Measurements from ENCODE around the gene CDC42. TPM values are rescaled to one million over a fixed set of nuclear protein-coding genes. Genes with fewer than 3 reads are reported as not detected.

CDC42 gene
- total and polyA plus RNA-seq, 9 of the 15 experiments (the other 6 are each of a cell fraction or from before 2014, with no cell fraction given): 186 to 398 (median 325) TPM

- Histone ChIP-seq H3K4me1 (replicated peaks in 1 of 2; ENCODE audit: control insufficient read depth in 2 of 2, insufficient read depth in 2 of 2, low read length in 2 of 2) (no peaks in the 10 kb centered on the region; a peak in 3 of 5 replicates), H3K9me3 (replicated peaks; ENCODE audit: control insufficient read depth, insufficient read depth, low read depth, low read length) (no peaks in the 10 kb centered on the region; the same call in 1 of the 2 replicates), H3K9ac (ENCODE audit: insufficient read depth in 1 of 2, low read depth in 2 of 2, low read length in 2 of 2) (no peak overlapping the region), H4K20me1 (replicated peaks; ENCODE audit: control insufficient read depth, insufficient read depth, low read length) (peaks cover 8% of the 10 kb centered on the region), H3K79me2 (ENCODE audit: control insufficient read depth, insufficient read depth, low read length) (peaks cover 15% of the 10 kb centered on the region; the same call in 2 of the 3 replicates), H3K27me3 (ENCODE audit: control insufficient read depth in 2 of 2, insufficient read depth in 2 of 2, low read length in 2 of 2) (no peaks in the 10 kb centered on the region), H3K27ac (ENCODE audit: extremely low read depth, low read depth, low read length) (no peak overlapping the region), H3K36me3 (ENCODE audit: control insufficient read depth, insufficient read depth, low read length) (peaks cover 71% of the 10 kb centered on the region), H3K4me3 (no peak overlapping the region), H3K4me2 (ENCODE audit: insufficient read depth, low read length) (no peak overlapping the region), H2AFZ (ENCODE audit: low read depth, low read length) (no peak overlapping the region), H3K9me1 (ENCODE audit: control insufficient read depth, insufficient read depth, low read length) (peaks cover 5% of the 10 kb centered on the region)
- POLR2A ChIA-PET: interaction anchor here (2.0 kb wide), 1 partner anchor 14 kb away, joined by 4 read pairs; no protein-coding TSS in a partner anchor
- WGBS (ENCODE audit: insufficient coverage, low coverage, missing lambda C conversion rate): 83% methylated on average over 5 of the region's 5 CpGs
- ATAC-seq (no peak), FAIRE-seq (no peak), DNase-seq (ENCODE audit: extremely low read depth in 1 of 4, low spot score in 3 of 4) (no peak)
- CTCF ChIA-PET (ENCODE audit: low intra/inter-chr PET ratio): interaction anchor here (0.5 to 4.1 kb wide), 2 partner anchors 309 to 326 kb away, joined by 3 to 24 read pairs; no protein-coding TSS in a partner anchor
- in situ Hi-C loops (cut with MboI) (no loop called here), intact Hi-C loops (cut with micrococcal nuclease) (no loop called here)
- TF ChIP-seq ZNF143 (CRISPR knock-in tag; IDR thresholded peaks at IDR 0.05) (no peak), HSF4 (CRISPR knock-in tag; IDR thresholded peaks at IDR 0.05; ENCODE audit: borderline replicate concordance) (no peak), TARDBP (IDR thresholded peaks at IDR 0.05) (no peak), BRCA1 (IDR thresholded peaks at IDR 0.05) (no peak), BRCA1 (CRISPR knock-in tag; IDR thresholded peaks at IDR 0.05) (no peak)
- BruUV-seq (replicated peaks): no TSS peak
Measured at GRCh38 chr1:22107126-22107525, 54.6 kb downstream of the CDC42 start.
